ENCODE measurements around the gene PCGF5. TPM values are rescaled to one million over a fixed set of nuclear protein-coding genes. Genes with fewer than 3 reads are reported as not detected.

Gene PCGF5
- total and polyA plus RNA-seq, 4 donors, result 18.9 to 55.5 (median 32.2) TPM

DNA sequence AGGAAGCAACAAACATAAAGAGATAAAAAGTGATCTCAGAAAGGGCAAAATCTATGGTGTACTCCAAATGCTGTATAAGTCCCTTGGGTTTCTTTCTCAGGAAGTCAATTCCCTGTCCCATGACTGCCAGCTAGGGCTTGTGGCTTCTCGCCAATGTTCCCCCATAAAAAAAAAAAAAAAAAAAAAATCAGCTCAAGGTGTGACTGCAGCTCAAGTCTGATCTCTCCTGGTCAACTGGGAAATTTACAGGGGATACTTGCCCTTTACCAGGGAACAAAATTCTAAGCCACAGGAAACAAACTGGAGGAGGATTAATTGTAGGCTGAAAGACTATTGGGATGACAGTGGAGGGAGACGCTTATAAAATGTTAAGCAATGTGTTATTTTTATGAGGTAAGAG is 76.0 kb downstream of the PCGF5 start:
- Histone ChIP-seq H3K9ac (ENCODE audit: low read depth in 1 of 2, low read length in 2 of 2) (no peak overlapping the region), H3K9me3 (ENCODE audit: control insufficient read depth in 4 of 4, low read length in 3 of 4) (no peaks in the 10 kb centered on the region), H3K4me3 (ENCODE audit: low read depth in 1 of 3, low read length in 3 of 3) (no peak overlapping the region), H3K4me1 (ENCODE audit: control insufficient read depth in 4 of 4, insufficient read depth in 4 of 4, low read length in 3 of 4) (peaks cover 0 to 11% (median 7%) of the 10 kb centered on the region in 4 donors), H3K27me3 (ENCODE audit: control insufficient read depth in 4 of 4, insufficient read depth in 4 of 4, low read length in 3 of 4) (no peaks in the 10 kb centered on the region), H3K36me3 (ENCODE audit: control insufficient read depth in 4 of 4, insufficient read depth in 3 of 4, low read depth in 1 of 4, low read length in 3 of 4) (no peaks in the 10 kb centered on the region), H3K27ac (ENCODE audit: low read depth in 1 of 2, low read length in 2 of 2) (no peak overlapping the region)
- DNase-seq (ENCODE audit: low spot score), result no peak
- TF ChIP-seq EGR1 (IDR thresholded peaks at IDR 0.05; ENCODE audit: low read depth in 2 of 2) (no peak), HNF4G (IDR thresholded peaks at IDR 0.05) (no peak), RAD21 (IDR thresholded peaks at IDR 0.05) (no peak), FOXA1 (IDR thresholded peaks at IDR 0.05) (no peak), YY1 (IDR thresholded peaks at IDR 0.05) (no peak)
- TF ChIP-seq, protein P1, sequence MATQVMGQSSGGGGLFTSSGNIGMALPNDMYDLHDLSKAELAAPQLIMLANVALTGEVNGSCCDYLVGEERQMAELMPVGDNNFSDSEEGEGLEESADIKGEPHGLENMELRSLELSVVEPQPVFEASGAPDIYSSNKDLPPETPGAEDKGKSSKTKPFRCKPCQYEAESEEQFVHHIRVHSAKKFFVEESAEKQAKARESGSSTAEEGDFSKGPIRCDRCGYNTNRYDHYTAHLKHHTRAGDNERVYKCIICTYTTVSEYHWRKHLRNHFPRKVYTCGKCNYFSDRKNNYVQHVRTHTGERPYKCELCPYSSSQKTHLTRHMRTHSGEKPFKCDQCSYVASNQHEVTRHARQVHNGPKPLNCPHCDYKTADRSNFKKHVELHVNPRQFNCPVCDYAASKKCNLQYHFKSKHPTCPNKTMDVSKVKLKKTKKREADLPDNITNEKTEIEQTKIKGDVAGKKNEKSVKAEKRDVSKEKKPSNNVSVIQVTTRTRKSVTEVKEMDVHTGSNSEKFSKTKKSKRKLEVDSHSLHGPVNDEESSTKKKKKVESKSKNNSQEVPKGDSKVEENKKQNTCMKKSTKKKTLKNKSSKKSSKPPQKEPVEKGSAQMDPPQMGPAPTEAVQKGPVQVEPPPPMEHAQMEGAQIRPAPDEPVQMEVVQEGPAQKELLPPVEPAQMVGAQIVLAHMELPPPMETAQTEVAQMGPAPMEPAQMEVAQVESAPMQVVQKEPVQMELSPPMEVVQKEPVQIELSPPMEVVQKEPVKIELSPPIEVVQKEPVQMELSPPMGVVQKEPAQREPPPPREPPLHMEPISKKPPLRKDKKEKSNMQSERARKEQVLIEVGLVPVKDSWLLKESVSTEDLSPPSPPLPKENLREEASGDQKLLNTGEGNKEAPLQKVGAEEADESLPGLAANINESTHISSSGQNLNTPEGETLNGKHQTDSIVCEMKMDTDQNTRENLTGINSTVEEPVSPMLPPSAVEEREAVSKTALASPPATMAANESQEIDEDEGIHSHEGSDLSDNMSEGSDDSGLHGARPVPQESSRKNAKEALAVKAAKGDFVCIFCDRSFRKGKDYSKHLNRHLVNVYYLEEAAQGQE (IDR thresholded peaks at IDR 0.05), result no peak
- TF ChIP-seq, protein P2, sequence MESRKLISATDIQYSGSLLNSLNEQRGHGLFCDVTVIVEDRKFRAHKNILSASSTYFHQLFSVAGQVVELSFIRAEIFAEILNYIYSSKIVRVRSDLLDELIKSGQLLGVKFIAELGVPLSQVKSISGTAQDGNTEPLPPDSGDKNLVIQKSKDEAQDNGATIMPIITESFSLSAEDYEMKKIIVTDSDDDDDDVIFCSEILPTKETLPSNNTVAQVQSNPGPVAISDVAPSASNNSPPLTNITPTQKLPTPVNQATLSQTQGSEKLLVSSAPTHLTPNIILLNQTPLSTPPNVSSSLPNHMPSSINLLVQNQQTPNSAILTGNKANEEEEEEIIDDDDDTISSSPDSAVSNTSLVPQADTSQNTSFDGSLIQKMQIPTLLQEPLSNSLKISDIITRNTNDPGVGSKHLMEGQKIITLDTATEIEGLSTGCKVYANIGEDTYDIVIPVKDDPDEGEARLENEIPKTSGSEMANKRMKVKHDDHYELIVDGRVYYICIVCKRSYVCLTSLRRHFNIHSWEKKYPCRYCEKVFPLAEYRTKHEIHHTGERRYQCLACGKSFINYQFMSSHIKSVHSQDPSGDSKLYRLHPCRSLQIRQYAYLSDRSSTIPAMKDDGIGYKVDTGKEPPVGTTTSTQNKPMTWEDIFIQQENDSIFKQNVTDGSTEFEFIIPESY (IDR thresholded peaks at IDR 0.05), result no peak
- TF ChIP-seq, protein P3, sequence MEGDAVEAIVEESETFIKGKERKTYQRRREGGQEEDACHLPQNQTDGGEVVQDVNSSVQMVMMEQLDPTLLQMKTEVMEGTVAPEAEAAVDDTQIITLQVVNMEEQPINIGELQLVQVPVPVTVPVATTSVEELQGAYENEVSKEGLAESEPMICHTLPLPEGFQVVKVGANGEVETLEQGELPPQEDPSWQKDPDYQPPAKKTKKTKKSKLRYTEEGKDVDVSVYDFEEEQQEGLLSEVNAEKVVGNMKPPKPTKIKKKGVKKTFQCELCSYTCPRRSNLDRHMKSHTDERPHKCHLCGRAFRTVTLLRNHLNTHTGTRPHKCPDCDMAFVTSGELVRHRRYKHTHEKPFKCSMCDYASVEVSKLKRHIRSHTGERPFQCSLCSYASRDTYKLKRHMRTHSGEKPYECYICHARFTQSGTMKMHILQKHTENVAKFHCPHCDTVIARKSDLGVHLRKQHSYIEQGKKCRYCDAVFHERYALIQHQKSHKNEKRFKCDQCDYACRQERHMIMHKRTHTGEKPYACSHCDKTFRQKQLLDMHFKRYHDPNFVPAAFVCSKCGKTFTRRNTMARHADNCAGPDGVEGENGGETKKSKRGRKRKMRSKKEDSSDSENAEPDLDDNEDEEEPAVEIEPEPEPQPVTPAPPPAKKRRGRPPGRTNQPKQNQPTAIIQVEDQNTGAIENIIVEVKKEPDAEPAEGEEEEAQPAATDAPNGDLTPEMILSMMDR (IDR thresholded peaks at IDR 0.05; ENCODE audit: low read depth, low read length, missing input control), result no peak
- WGBS, result 55% methylated on average over 2 of the region's 2 CpGs

DNA sequence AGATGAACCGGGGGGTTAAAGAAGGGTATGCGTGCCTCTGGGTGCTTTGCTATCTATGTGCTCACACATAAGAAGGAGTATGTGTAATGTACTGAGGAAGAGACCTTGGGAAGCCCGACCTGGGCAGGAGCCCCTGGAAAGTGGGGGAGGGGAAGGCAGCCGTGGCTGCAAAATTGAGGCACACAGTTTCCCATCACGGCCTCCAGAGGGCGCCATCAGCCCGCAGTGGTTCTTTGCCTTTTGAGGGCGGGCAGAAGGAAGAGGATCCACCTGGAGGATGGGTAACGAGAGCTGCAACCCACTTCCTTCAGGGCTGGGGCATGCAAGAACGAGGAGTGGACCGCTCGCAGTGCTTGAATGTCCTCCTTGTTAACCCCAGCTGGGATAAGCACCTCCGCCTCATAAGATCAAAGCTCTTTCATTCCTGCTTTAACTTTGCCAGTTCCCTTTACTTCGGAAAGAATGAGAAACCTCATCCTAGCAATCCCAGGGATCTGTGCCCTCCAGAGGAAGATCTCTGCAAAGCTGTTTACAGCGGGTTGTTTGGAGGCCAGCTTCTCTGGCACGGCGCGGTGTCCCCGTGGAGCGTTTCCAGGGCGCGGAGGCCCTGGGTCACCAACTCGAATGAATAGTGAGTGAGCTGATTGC is 77.9 kb downstream of the PCGF5 start:
- Histone ChIP-seq H3K4me3 (ENCODE audit: low read depth in 1 of 3, low read length in 3 of 3) (peak overlapping the region; percentile 43 to 69 (median 49)), H3K4me1 (ENCODE audit: control insufficient read depth in 4 of 4, insufficient read depth in 4 of 4, low read length in 3 of 4) (peaks cover 0 to 11% (median 7%) of the 10 kb centered on the region in 4 donors), H3K36me3 (ENCODE audit: control insufficient read depth in 4 of 4, insufficient read depth in 3 of 4, low read depth in 1 of 4, low read length in 3 of 4) (no peaks in the 10 kb centered on the region), H3K27ac (ENCODE audit: low read depth in 1 of 2, low read length in 2 of 2) (no peak overlapping the region), H3K9me3 (ENCODE audit: control insufficient read depth in 4 of 4, low read length in 3 of 4) (no peaks in the 10 kb centered on the region), H3K27me3 (ENCODE audit: control insufficient read depth in 4 of 4, insufficient read depth in 4 of 4, low read length in 3 of 4) (no peaks in the 10 kb centered on the region), H3K9ac (ENCODE audit: low read depth in 1 of 2, low read length in 2 of 2) (no peak overlapping the region)
- WGBS, result 4% methylated on average over 23 of the region's 23 CpGs
- peak; percentile 82 for DNase-seq (ENCODE audit: low spot score)
- TF ChIP-seq HNF4G (IDR thresholded peaks at IDR 0.05), result no peak
- TF ChIP-seq, protein P3 (IDR thresholded peaks at IDR 0.05; ENCODE audit: low read depth, low read length, missing input control), result peak; percentile 95
- TF ChIP-seq, protein P4, sequence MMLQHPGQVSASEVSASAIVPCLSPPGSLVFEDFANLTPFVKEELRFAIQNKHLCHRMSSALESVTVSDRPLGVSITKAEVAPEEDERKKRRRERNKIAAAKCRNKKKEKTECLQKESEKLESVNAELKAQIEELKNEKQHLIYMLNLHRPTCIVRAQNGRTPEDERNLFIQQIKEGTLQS (IDR thresholded peaks at IDR 0.05), result no peak
- TF ChIP-seq, protein P5, sequence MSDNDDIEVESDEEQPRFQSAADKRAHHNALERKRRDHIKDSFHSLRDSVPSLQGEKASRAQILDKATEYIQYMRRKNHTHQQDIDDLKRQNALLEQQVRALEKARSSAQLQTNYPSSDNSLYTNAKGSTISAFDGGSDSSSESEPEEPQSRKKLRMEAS (IDR thresholded peaks at IDR 0.05), result no peak
- no peak for TF ChIP-seq SP1 (IDR thresholded peaks at IDR 0.05)
- peak; percentile 6 for TF ChIP-seq FOXA2 (IDR thresholded peaks at IDR 0.05)
- TF ChIP-seq JUND (IDR thresholded peaks at IDR 0.05), result no peak
- peak; percentile 93 to 96 for TF ChIP-seq RAD21 (IDR thresholded peaks at IDR 0.05)
- no peak for TF ChIP-seq EGR1 (IDR thresholded peaks at IDR 0.05; ENCODE audit: low read depth in 2 of 2)
- TF ChIP-seq YY1 (IDR thresholded peaks at IDR 0.05), result peak; percentile 18
- TF ChIP-seq TAF1 (conservative IDR thresholded peaks at IDR 0.05), result no peak
- peak in 1 of 2 donors; percentile 32 for TF ChIP-seq GABPA (IDR thresholded peaks at IDR 0.05 in 1 of 2, conservative IDR thresholded peaks at IDR 0.05 in 1 of 2)
- no peak for TF ChIP-seq RXRA (IDR thresholded peaks at IDR 0.05)
- TF ChIP-seq HNF4A (conservative IDR thresholded peaks at IDR 0.05), result no peak
- no peak for TF ChIP-seq NR2F2 (IDR thresholded peaks at IDR 0.05)

Data from liver (tissue), 9 donors.